ENCODE results near the gene IGHMBP2. TPM values are rescaled to one million over a fixed set of nuclear protein-coding genes. Genes with fewer than 3 reads are reported as not detected.

The IGHMBP2 gene
- total RNA-seq, 1 donor from 2014 or later, result 13.2 TPM

DNA sequence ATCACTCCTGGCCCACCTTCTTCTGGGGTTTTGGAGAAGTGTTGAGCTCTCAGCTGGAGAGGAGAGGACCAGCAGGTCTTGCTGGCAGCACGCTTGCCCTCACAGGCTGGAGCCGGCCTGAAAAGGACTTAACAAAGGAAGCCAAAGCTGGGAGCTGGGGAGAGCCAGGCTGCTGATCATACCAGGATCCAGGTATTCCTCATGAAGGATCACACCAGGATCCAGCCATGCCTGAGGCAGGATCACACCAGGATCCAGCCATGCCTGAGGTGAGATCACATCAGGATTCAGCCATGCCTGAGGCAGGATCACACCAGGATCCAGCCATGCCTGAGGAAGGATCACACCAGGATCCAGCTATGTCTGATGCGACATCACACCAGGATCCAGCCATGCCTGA is 60.1 kb downstream of the IGHMBP2 start:
- Histone ChIP-seq H3K27me3 (ENCODE audit: low read depth) (no peaks in the 10 kb centered on the region), H3K9me3 (replicated peaks) (no peaks in the 10 kb centered on the region), H3K4me1 (no peaks in the 10 kb centered on the region), H3K27ac (replicated peaks) (no peak overlapping the region), H3K36me3 (no peaks in the 10 kb centered on the region), H3K4me3 (no peak overlapping the region)
- intact Hi-C loops (cut with micrococcal nuclease), result no loop called here
- DNase-seq, result no peak
- TF ChIP-seq CTCF (IDR thresholded peaks at IDR 0.05; ENCODE audit: borderline replicate concordance), result no peak

- DNase-seq, result no peak
- no peaks in the 10 kb centered on the region for H3K9me3 ChIP-seq (replicated peaks)
- no peaks in the 10 kb centered on the region for H3K4me1 ChIP-seq
- intact Hi-C loops (cut with micrococcal nuclease), result no loop called here
- no peak for TF ChIP-seq CTCF (IDR thresholded peaks at IDR 0.05; ENCODE audit: borderline replicate concordance)
- H3K4me3 ChIP-seq, result no peak overlapping the region
- H3K27me3 ChIP-seq (ENCODE audit: low read depth), result no peaks in the 10 kb centered on the region
- H3K36me3 ChIP-seq, result no peaks in the 10 kb centered on the region
- no peak overlapping the region for H3K27ac ChIP-seq (replicated peaks)
Observed at GRCh38 chr11:68965901-68966853, 62.5 kb downstream of the IGHMBP2 start.

GRCh38 chr11:68966894-68967780 is 63.4 kb downstream of the IGHMBP2 start:
- TF ChIP-seq CTCF (IDR thresholded peaks at IDR 0.05; ENCODE audit: borderline replicate concordance), result no peak
- H3K9me3 ChIP-seq (replicated peaks), result no peaks in the 10 kb centered on the region
- no peaks in the 10 kb centered on the region for H3K4me1 ChIP-seq
- no peak for DNase-seq
- H3K4me3 ChIP-seq, result no peak overlapping the region
- H3K36me3 ChIP-seq, result no peaks in the 10 kb centered on the region
- intact Hi-C loops (cut with micrococcal nuclease), result no loop called here
- H3K27me3 ChIP-seq (ENCODE audit: low read depth), result no peaks in the 10 kb centered on the region
- H3K27ac ChIP-seq (replicated peaks), result no peak overlapping the region

DNA sequence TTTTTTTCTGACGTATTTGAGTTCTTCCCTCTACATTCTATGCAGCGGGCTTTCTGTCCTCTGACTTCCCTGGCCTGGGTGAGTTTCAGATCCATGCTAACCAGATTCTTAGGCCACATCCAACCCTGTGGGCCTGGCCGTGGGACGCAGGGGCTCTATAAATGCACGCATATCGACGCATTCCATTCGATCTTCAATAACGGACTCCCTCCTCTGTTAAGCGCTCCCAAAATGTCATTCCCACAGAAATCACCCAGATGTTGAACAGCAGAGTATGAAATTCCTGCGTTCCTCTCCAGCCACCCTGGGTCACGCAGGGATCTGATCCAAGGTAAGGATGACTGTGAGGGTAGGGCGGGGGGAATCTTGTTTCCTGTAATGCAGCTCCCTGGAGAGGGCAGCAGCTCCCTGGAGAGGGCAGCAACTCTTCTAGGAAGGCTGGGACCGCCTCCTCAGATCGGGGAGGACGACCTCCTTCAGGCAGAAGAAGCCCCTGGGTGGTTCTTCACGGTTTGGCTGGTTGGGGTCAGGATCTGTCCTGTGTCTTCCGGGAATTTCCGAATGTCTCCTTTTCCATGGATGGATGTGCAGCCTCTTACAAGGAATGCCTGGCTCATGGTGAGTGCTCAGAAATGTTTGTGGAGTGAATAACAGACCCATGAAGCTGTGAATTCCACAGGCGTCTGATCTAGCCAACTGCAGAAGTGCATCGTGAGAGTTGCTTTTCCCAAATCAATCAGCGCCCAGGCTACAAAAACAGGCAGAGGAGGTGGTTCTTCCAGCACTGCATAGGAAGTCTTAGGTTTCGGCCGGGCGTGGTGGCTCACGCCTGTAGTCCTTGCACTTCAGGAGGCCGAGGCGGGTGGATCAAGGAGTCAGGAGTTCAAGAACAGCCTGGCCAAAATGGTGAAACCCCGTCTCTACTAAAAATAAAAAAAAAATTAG is 64.9 kb downstream of the IGHMBP2 start:
- H3K27ac ChIP-seq (replicated peaks), result no peak overlapping the region
- no peaks in the 10 kb centered on the region for H3K9me3 ChIP-seq (replicated peaks)
- H3K27me3 ChIP-seq (ENCODE audit: low read depth), result no peaks in the 10 kb centered on the region
- intact Hi-C loops (cut with micrococcal nuclease), result no loop called here
- H3K4me3 ChIP-seq, result no peak overlapping the region
- peaks cover 5% of the 10 kb centered on the region for H3K4me1 ChIP-seq
- no peaks in the 10 kb centered on the region for H3K36me3 ChIP-seq
- no peak for DNase-seq
- TF ChIP-seq CTCF (IDR thresholded peaks at IDR 0.05; ENCODE audit: borderline replicate concordance), result no peak

- no peak overlapping the region for H3K27ac ChIP-seq (replicated peaks)
- intact Hi-C loops (cut with micrococcal nuclease), result no loop called here
- no peaks in the 10 kb centered on the region for H3K36me3 ChIP-seq
- H3K9me3 ChIP-seq (replicated peaks), result no peaks in the 10 kb centered on the region
- H3K4me1 ChIP-seq, result peaks cover 7% of the 10 kb centered on the region
- TF ChIP-seq CTCF (IDR thresholded peaks at IDR 0.05; ENCODE audit: borderline replicate concordance), result no peak
- H3K27me3 ChIP-seq (ENCODE audit: low read depth), result no peaks in the 10 kb centered on the region
- no peak overlapping the region for H3K4me3 ChIP-seq
- no peak for DNase-seq
Observed at GRCh38 chr11:68969386-68969785, 65.7 kb downstream of the IGHMBP2 start.

Data from left ventricle myocardium inferior (tissue), 1 donor.